ENCODE data around the gene PRDM5.
A peak's percentile ranks its signal among the peaks of the same experiment; 100 is the strongest.

The PRDM5 gene

DNA sequence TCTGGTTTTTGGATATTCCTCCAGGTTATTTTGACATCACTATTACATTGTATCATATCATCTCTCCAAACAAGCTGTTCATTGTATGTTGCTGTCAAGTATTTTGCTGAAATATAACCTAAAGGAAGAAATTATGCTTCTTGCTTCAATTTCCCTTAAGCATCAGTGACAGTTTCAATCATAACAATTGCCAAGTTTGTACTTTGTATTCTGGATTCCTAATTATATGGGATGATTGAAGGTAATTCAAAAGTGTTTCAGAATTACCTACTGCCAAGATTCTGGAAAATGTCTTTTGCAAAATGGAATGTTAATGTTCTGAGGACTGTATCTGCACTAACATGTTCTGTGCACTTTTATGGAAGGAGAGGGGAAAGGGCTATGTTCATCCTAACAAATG lies 228.7 kb downstream of the PRDM5 start:
- Histone ChIP-seq H3K27ac (ENCODE audit: low read length) (no peak overlapping the region), H3K27me3 (ENCODE audit: control insufficient read depth, insufficient read depth, low read length) (no peaks in the 10 kb centered on the region), H3K9ac (ENCODE audit: low read length) (no peak overlapping the region), H3K36me3 (ENCODE audit: control insufficient read depth, low read depth, low read length) (no peaks in the 10 kb centered on the region), H3K9me3 (ENCODE audit: control insufficient read depth, low read depth, low read length) (no peaks in the 10 kb centered on the region), H3K4me3 (ENCODE audit: low read length) (no peak overlapping the region), H3K4me1 (ENCODE audit: control insufficient read depth, low read depth, low read length) (no peaks in the 10 kb centered on the region)

DNA sequence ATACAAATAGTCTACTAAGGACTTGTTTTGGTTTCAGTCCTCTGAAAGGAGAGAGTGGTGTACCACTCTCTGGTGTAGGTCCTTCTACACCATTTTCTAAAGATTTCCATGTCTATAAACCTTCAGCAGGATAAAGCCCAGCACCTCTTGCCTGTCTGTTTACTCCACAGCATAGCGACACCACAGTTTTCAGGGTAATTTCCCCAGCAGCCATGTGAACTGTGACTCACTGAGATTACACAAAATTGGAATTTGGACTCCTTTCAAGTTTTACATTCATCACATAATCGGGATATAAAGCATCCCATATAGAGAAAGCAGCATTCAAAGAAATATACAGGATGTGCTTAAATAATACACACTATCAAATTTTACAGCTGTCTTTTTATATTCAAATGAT lies 229.6 kb downstream of the PRDM5 start:
- no peaks in the 10 kb centered on the region for H3K27me3 ChIP-seq (ENCODE audit: control insufficient read depth, insufficient read depth, low read length)
- H3K9ac ChIP-seq (ENCODE audit: low read length): no peak overlapping the region
- no peaks in the 10 kb centered on the region for H3K4me1 ChIP-seq (ENCODE audit: control insufficient read depth, low read depth, low read length)
- H3K4me3 ChIP-seq (ENCODE audit: low read length): no peak overlapping the region
- H3K36me3 ChIP-seq (ENCODE audit: control insufficient read depth, low read depth, low read length): no peaks in the 10 kb centered on the region
- H3K27ac ChIP-seq (ENCODE audit: low read length): no peak overlapping the region
- no peaks in the 10 kb centered on the region for H3K9me3 ChIP-seq (ENCODE audit: control insufficient read depth, low read depth, low read length)

DNA sequence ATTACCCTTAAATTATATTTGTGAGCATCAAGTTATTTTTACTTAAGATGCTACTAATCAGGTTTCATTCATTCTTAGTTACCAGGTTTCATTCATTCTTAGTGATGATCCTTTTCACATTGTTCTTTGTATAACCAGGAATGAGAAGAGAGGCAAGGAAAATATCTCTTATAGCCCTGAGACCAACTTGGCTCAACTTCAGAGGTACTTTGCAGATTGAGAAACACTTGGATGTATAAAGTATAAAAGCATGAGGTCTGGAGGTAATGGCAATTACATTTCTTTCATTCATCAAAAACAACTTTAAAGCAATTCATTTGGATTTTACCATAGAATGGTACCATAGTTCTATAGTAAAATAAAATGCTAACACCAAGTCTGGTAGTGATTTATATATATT lies 231.0 kb downstream of the PRDM5 start:
- H3K27me3 ChIP-seq (ENCODE audit: control insufficient read depth, insufficient read depth, low read length): no peaks in the 10 kb centered on the region
- H3K9ac ChIP-seq (ENCODE audit: low read length): no peak overlapping the region
- H3K27ac ChIP-seq (ENCODE audit: low read length): no peak overlapping the region
- no peaks in the 10 kb centered on the region for H3K9me3 ChIP-seq (ENCODE audit: control insufficient read depth, low read depth, low read length)
- H3K36me3 ChIP-seq (ENCODE audit: control insufficient read depth, low read depth, low read length): no peaks in the 10 kb centered on the region
- no peaks in the 10 kb centered on the region for H3K4me1 ChIP-seq (ENCODE audit: control insufficient read depth, low read depth, low read length)
- H3K4me3 ChIP-seq (ENCODE audit: low read length): no peak overlapping the region

DNA sequence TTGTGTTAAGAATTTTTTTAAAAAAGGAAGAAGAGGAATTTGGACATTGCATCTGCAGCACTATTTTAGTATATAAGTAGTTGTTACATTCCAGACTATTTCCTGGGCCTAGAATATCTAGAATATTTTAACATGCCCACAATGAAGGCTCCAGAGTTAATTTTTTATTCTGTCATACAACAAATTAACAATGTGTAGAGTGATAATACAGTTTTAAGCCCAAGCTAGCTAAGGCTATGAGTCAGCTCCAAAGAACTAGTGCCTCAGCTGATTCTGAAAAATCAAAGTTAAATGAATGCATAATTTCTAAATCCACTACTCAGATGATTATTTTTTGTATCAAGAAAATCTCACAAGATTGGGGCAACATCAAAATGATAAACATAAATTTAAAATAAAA lies 231.4 kb downstream of the PRDM5 start:
- H3K9me3 ChIP-seq (ENCODE audit: control insufficient read depth, low read depth, low read length): no peaks in the 10 kb centered on the region
- H3K27ac ChIP-seq (ENCODE audit: low read length): no peak overlapping the region
- H3K4me3 ChIP-seq (ENCODE audit: low read length): no peak overlapping the region
- no peaks in the 10 kb centered on the region for H3K4me1 ChIP-seq (ENCODE audit: control insufficient read depth, low read depth, low read length)
- H3K27me3 ChIP-seq (ENCODE audit: control insufficient read depth, insufficient read depth, low read length): no peaks in the 10 kb centered on the region
- H3K36me3 ChIP-seq (ENCODE audit: control insufficient read depth, low read depth, low read length): no peaks in the 10 kb centered on the region
- H3K9ac ChIP-seq (ENCODE audit: low read length): no peak overlapping the region

DNA sequence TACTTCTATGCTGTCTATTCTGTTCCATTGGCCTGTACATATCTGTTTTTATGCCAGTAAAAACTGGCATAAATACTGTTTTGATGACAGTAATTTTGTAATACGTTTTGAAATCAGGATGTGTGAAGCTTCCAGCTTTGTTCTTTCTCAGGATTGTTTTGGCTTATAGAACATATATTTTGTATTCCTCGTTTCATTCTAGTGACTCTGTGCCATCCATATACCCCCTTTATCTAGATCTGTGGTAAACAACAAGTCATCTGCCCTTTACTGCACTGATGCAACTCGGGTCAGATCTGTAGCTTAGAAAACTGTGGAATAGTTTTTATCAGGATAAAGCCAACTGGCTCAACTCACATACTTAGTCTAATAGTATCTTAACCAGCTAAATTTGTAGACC lies 233.7 kb downstream of the PRDM5 start:
- H3K36me3 ChIP-seq (ENCODE audit: control insufficient read depth, low read depth, low read length): no peaks in the 10 kb centered on the region

DNA sequence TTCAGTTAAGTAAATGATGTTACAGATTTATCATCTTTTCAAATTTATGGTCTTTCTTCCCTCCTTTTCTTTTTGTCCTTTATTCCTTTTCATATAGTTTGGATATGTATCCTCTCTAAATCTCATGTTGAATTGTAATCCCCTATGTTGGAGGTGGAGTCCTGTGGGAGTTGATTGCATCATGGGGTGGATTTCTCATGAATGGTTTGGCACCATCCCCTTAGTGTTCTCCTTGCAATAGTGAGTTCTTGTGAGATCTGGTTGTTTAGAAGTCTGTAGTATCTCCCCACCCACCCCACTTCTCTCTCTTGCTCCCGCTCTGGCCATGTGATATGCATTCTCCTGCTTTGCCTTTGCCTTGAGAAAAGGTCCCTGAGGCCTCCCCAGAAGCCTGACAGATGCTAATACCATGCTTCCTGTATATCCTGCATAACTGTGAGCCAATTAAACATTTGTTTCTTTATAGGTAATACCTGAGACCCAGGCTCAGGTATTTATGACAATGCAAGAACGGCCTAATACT lies 236.7 kb downstream of the PRDM5 start:
- no peaks in the 10 kb centered on the region for H3K9me3 ChIP-seq (ENCODE audit: control insufficient read depth, low read depth, low read length)
- no peak overlapping the region for H3K9ac ChIP-seq (ENCODE audit: low read length)
- H3K36me3 ChIP-seq (ENCODE audit: control insufficient read depth, low read depth, low read length): no peaks in the 10 kb centered on the region
- H3K27ac ChIP-seq (ENCODE audit: low read length): no peak overlapping the region
- H3K4me3 ChIP-seq (ENCODE audit: low read length): no peak overlapping the region
- no peaks in the 10 kb centered on the region for H3K27me3 ChIP-seq (ENCODE audit: control insufficient read depth, insufficient read depth, low read length)
- no peaks in the 10 kb centered on the region for H3K4me1 ChIP-seq (ENCODE audit: control insufficient read depth, low read depth, low read length)

More for the DNA sequence above, 233.7 kb downstream of the PRDM5 start:
- no peaks in the 10 kb centered on the region for H3K9me3 ChIP-seq (ENCODE audit: control insufficient read depth, low read depth, low read length)
- H3K4me3 ChIP-seq (ENCODE audit: low read length): no peak overlapping the region
- no peaks in the 10 kb centered on the region for H3K27me3 ChIP-seq (ENCODE audit: control insufficient read depth, insufficient read depth, low read length)
- H3K4me1 ChIP-seq (ENCODE audit: control insufficient read depth, low read depth, low read length): no peaks in the 10 kb centered on the region
- H3K9ac ChIP-seq (ENCODE audit: low read length): no peak overlapping the region
- no peak overlapping the region for H3K27ac ChIP-seq (ENCODE audit: low read length)

DNA sequence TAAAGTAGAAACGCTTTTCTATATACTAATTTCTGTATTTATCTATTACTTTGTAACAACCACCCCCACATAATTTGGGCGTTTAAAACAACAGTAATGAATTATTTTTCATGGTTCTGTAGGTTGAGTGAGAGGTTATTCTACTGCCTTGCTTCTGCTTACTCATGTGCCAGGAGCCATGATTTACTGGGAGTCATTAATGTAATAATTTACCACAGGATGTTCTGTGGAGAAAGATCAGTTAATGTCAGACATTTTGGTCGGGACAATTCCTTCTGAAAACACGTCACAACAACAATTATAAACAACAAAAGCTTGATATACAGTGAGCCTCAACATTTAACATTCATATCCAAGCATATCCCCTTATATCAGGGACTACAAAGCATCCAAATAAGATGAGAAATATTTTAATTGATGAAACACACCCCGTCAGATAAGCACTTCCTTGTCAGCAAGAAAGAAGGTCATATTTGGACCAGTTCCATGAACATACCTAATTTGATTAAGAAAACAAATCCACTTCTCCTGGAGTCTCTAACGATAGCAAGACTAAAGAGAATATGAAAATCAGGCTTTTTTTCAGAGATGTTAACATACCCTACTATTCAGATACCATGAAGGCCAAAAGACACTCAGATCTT lies 238.5 kb downstream of the PRDM5 start:
- no peaks in the 10 kb centered on the region for H3K4me1 ChIP-seq (ENCODE audit: control insufficient read depth, low read depth, low read length)
- H3K9ac ChIP-seq (ENCODE audit: low read length): no peak overlapping the region
- H3K4me3 ChIP-seq (ENCODE audit: low read length): no peak overlapping the region
- H3K27ac ChIP-seq (ENCODE audit: low read length): no peak overlapping the region
- H3K9me3 ChIP-seq (ENCODE audit: control insufficient read depth, low read depth, low read length): peaks cover 2% of the 10 kb centered on the region
- H3K36me3 ChIP-seq (ENCODE audit: control insufficient read depth, low read depth, low read length): no peaks in the 10 kb centered on the region
- H3K27me3 ChIP-seq (ENCODE audit: control insufficient read depth, insufficient read depth, low read length): no peaks in the 10 kb centered on the region

DNA sequence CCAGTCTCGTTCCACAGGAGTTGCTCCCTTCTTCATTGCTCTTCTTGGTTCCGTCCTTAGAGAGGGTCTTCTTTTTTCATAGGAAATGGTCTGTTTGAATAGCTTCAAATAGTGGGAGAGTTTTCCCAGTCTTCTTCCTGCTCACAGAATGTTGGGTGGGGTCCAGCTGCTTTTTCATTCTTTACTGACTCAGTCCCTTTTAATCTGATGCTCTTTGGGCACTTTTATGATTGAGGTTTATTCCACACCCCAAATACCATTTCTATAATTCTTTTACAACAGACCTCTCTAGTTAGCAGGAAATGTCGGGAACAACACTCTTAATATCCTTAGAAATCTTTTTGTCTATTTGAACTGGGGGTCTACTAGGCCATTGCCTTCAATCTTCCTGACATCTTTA lies 239.5 kb downstream of the PRDM5 start:
- Histone ChIP-seq H3K27me3 (ENCODE audit: control insufficient read depth, insufficient read depth, low read length) (no peaks in the 10 kb centered on the region), H3K27ac (ENCODE audit: low read length) (no peak overlapping the region), H3K4me1 (ENCODE audit: control insufficient read depth, low read depth, low read length) (no peaks in the 10 kb centered on the region), H3K36me3 (ENCODE audit: control insufficient read depth, low read depth, low read length) (no peaks in the 10 kb centered on the region), H3K9ac (ENCODE audit: low read length) (no peak overlapping the region), H3K9me3 (ENCODE audit: control insufficient read depth, low read depth, low read length) (peaks cover 2% of the 10 kb centered on the region), H3K4me3 (ENCODE audit: low read length) (no peak overlapping the region)

DNA sequence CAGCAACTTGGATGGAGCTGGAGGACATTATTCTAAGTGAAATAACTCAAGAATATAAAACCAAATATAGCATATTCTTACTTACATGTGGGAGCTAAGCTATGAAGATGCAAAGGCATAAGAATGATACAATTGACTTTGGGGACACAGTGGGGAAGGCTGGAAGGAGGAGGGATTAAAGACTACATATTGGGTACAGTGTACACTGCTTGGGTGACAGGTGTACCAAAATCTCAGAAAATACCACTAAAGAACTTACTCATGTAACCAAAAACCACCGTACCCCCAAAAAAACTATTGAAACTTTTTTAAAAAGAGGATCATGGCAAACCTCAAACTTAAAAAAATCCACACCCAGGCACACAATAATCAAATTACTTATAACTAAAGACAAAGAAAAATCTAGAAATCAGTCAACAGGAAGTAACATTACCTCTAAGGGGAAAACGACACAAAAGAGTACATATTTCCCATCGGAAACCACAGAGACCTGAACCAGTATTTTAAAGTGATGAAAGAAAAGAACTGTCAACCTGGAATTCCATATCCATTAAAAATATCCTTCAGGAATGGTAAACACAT lies 241.8 kb downstream of the PRDM5 start:
- no peak overlapping the region for H3K4me3 ChIP-seq (ENCODE audit: low read length)
- H3K4me1 ChIP-seq (ENCODE audit: control insufficient read depth, low read depth, low read length): no peaks in the 10 kb centered on the region
- H3K27me3 ChIP-seq (ENCODE audit: control insufficient read depth, insufficient read depth, low read length): no peaks in the 10 kb centered on the region
- no peak overlapping the region for H3K27ac ChIP-seq (ENCODE audit: low read length)
- no peak overlapping the region for H3K9ac ChIP-seq (ENCODE audit: low read length)
- H3K36me3 ChIP-seq (ENCODE audit: control insufficient read depth, low read depth, low read length): no peaks in the 10 kb centered on the region
- peaks cover 2% of the 10 kb centered on the region for H3K9me3 ChIP-seq (ENCODE audit: control insufficient read depth, low read depth, low read length)

DNA sequence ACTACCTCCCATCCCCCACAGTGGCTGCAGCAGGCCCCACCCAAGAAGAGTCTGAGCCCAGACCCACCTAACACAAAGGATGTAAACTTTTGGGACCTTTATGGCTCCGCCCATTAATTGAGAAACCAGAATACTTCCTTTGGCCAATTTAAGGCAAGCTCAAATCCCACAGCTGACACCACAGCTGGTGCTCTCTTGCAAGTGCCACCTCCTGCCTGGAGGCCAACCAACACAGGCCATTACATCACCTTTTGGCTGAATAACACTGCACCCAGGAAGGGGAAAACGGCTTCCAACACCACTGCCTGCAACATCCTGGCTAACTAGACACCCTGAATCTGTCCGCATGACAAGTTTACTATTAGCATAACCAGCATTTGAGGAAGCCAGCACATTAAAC lies 248.8 kb downstream of the PRDM5 start:
- Histone ChIP-seq H3K4me3 (ENCODE audit: low read length) (no peak overlapping the region), H3K4me1 (ENCODE audit: control insufficient read depth, low read depth, low read length) (peaks cover 7% of the 10 kb centered on the region), H3K9me3 (ENCODE audit: control insufficient read depth, low read depth, low read length) (no peaks in the 10 kb centered on the region), H3K36me3 (ENCODE audit: control insufficient read depth, low read depth, low read length) (no peaks in the 10 kb centered on the region), H3K9ac (ENCODE audit: low read length) (no peak overlapping the region), H3K27ac (ENCODE audit: low read length) (no peak overlapping the region), H3K27me3 (ENCODE audit: control insufficient read depth, insufficient read depth, low read length) (no peaks in the 10 kb centered on the region)

DNA sequence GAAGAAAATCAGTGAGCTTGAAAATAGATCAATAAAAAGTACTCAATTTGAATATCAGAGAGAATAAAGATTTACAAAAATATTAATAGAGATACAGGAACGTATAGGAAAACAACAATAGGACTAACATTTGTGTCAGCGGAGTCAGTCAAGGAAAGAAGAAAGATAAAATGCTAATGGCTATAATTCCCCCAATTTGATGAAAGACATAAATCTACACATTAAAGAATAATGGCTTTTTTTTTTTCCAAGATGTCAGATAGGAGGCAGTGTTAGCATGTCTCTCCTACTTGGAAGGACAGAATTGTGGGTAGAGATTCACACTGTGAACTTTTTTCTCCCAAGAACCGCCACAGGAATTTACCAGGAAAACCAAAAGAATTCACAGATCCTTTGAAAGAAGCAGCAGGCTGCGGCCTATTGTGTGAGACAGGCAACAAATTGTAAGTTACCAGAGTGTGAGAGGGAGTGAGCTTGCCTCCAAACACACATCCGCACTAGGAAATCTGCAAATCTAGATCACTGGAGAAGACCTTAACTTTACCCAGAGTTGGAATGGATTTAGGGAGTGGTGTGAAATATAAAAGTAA lies 249.9 kb downstream of the PRDM5 start:
- Histone ChIP-seq H3K4me1 (ENCODE audit: control insufficient read depth, low read depth, low read length) (peaks cover 7% of the 10 kb centered on the region), H3K27ac (ENCODE audit: low read length) (no peak overlapping the region), H3K9me3 (ENCODE audit: control insufficient read depth, low read depth, low read length) (no peaks in the 10 kb centered on the region), H3K4me3 (ENCODE audit: low read length) (no peak overlapping the region), H3K36me3 (ENCODE audit: control insufficient read depth, low read depth, low read length) (no peaks in the 10 kb centered on the region), H3K9ac (ENCODE audit: low read length) (no peak overlapping the region), H3K27me3 (ENCODE audit: control insufficient read depth, insufficient read depth, low read length) (no peaks in the 10 kb centered on the region)

DNA sequence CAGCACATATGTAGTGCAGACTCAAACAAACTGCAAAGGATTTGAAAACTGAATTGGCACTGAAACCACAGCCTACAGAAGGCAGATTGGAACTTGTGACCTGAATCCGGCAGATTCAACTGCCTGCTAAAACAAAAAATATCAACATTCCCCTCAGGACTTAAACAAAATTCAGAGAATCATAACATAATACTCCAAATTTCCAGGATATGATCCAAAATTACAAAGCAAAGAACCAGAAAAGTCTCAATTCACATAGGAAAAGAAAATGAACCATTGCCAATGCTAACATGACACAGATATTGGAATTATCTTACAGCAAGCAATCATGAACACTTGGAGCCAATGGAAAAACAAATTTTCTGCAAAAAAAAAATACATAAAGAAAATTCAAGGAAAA lies 250.4 kb downstream of the PRDM5 start:
- Histone ChIP-seq H3K4me3 (ENCODE audit: low read length) (no peak overlapping the region), H3K27ac (ENCODE audit: low read length) (peak overlapping the region; percentile 74), H3K36me3 (ENCODE audit: control insufficient read depth, low read depth, low read length) (no peaks in the 10 kb centered on the region), H3K4me1 (ENCODE audit: control insufficient read depth, low read depth, low read length) (peaks cover 7% of the 10 kb centered on the region), H3K27me3 (ENCODE audit: control insufficient read depth, insufficient read depth, low read length) (no peaks in the 10 kb centered on the region), H3K9ac (ENCODE audit: low read length) (no peak overlapping the region), H3K9me3 (ENCODE audit: control insufficient read depth, low read depth, low read length) (no peaks in the 10 kb centered on the region)
